ENCODE data around the gene LTBP2. TPM values are rescaled to one million over a fixed set of nuclear protein-coding genes. Genes with fewer than 3 reads are reported as not detected.

LTBP2 gene
- total and polyA plus RNA-seq, 2 of the 13 experiments (the other 11 are each of a cell fraction or from before 2014, with no cell fraction given), result 0.20 to 0.41 TPM

GRCh38 chr14:74635847-74636246 lies 23.8 kb upstream of the LTBP2 start:
- Histone ChIP-seq H3K79me2 (ENCODE audit: insufficient read depth, low read length) (no peaks in the 10 kb centered on the region), H3K9ac (ENCODE audit: insufficient read depth, low read depth, low read length) (no peak overlapping the region), H3K4me2 (ENCODE audit: low read depth, low read length) (no peak overlapping the region), H3K27me3 (ENCODE audit: control insufficient read depth in 1 of 2, insufficient read depth in 2 of 2, low read length in 2 of 2) (no peaks in the 10 kb centered on the region; a peak in 1 of 5 replicates), H3K36me3 (replicated peaks in 1 of 2; ENCODE audit: control insufficient read depth in 1 of 2, insufficient read depth in 2 of 2, low read length in 2 of 2) (no peaks in the 10 kb centered on the region), H3K9me3 (ENCODE audit: low read length) (no peaks in the 10 kb centered on the region), H2AFZ (ENCODE audit: low read length) (no peak overlapping the region), H3K4me1 (ENCODE audit: insufficient read depth, low read length) (peaks cover 53% of the 10 kb centered on the region), H3K4me3 (replicated peaks in 1 of 3; ENCODE audit: insufficient read depth in 1 of 3, low read depth in 2 of 3, low read length in 3 of 3) (no peak overlapping the region), H3K27ac (ENCODE audit: extremely low read length, insufficient read depth, low read length) (no peak overlapping the region), H4K20me1 (ENCODE audit: insufficient read depth, low read length) (no peaks in the 10 kb centered on the region)
- intact Hi-C loops (cut with micrococcal nuclease; ENCODE audit: unreplicated experiment), result loop anchor here (2.0 kb wide), 1 partner anchor 17 kb away; no protein-coding TSS in a partner anchor
- 3% methylated on average over 3 of the region's 3 CpGs for WGBS (ENCODE audit: low lambda C conversion rate)
- TF ChIP-seq ZNF121 (CRISPR knock-in tag; IDR thresholded peaks at IDR 0.05) (0 out of 2 replicates have a peak, but pooled peaks have one; percentile 21), ARNTL (CRISPR knock-in tag; IDR thresholded peaks at IDR 0.05) (no peak), CHD2 (IDR thresholded peaks at IDR 0.05; ENCODE audit: low read depth, low read length) (no peak), PAXIP1 (CRISPR knock-in tag; conservative IDR thresholded peaks at IDR 0.05) (0 out of 2 replicates have a peak, but pooled peaks have one; percentile 21), ZNF362 (CRISPR knock-in tag; IDR thresholded peaks at IDR 0.05; ENCODE audit: borderline replicate concordance) (peak; percentile 51; the same call in 1 of the 2 replicates)
- in situ Hi-C loops (cut with HindIII; ENCODE audit: extremely low pct_ligation_motif_present, low pct_unique_long_range_greater_than_20kb), result no loop called here
- ChIA-PET POLR2A (interaction anchor here (1.1 to 1.3 kb wide), 2 partner anchors 17 kb away, joined by 5 read pairs; no protein-coding TSS in a partner anchor), CTCF (ENCODE audit: low intra/inter-chr PET ratio, low total read pairs) (no interaction called here)
- ATAC-seq (peak; percentile 58), DNase-seq (ENCODE audit: low spot score) (no peak), FAIRE-seq (no peak)
- no TSS peak for BruUV-seq (replicated peaks)

Measured in HepG2 (cell line).